ENCODE data around the gene PRDM5. TPM values are rescaled to one million over a fixed set of nuclear protein-coding genes. Genes with fewer than 3 reads are reported as not detected.

PRDM5 gene
- total and polyA plus RNA-seq, 12 donors, result 3.4 to 26.1 (median 12.3) TPM

GRCh38 chr4:120862432-120862831, 60.1 kb downstream of the PRDM5 start:
- H3K27ac ChIP-seq, result no peak overlapping the region
- no peaks in the 10 kb centered on the region for H3K4me1 ChIP-seq (replicated peaks in 1 of 2)
- no peak for DNase-seq
- intact Hi-C loops (cut with DNase I), result no loop called here
- no peaks in the 10 kb centered on the region for H3K36me3 ChIP-seq (replicated peaks in 1 of 2)
- 81 to 90% (median 88%) methylated on average over 2 of the region's 2 CpGs for WGBS, 4 donors
- H3K27me3 ChIP-seq, result no peaks in the 10 kb centered on the region
- H3K4me3 ChIP-seq, result no peak overlapping the region
- no peaks in the 10 kb centered on the region for H3K9me3 ChIP-seq (replicated peaks in 1 of 3)
- no peak for TF ChIP-seq CTCF (IDR thresholded peaks at IDR 0.05)
- TF ChIP-seq POLR2A (IDR thresholded peaks at IDR 0.05), result no peak

- Histone ChIP-seq H3K4me1 (replicated peaks in 1 of 2) (no peaks in the 10 kb centered on the region), H3K9me3 (replicated peaks in 1 of 3) (no peaks in the 10 kb centered on the region), H3K27ac (no peak overlapping the region), H3K4me3 (no peak overlapping the region), H3K27me3 (no peaks in the 10 kb centered on the region), H3K36me3 (replicated peaks in 1 of 2) (no peaks in the 10 kb centered on the region)
- intact Hi-C loops (cut with DNase I), result no loop called here
- TF ChIP-seq POLR2A (IDR thresholded peaks at IDR 0.05) (no peak), CTCF (IDR thresholded peaks at IDR 0.05) (no peak)
- DNase-seq, result no peak
Measured at GRCh38 chr4:120861852-120862251, 60.7 kb downstream of the PRDM5 start.

GRCh38 chr4:120858776-120859175, 63.8 kb downstream of the PRDM5 start:
- TF ChIP-seq POLR2A (IDR thresholded peaks at IDR 0.05) (no peak), CTCF (IDR thresholded peaks at IDR 0.05) (no peak)
- H3K27me3 ChIP-seq, result no peaks in the 10 kb centered on the region
- 35 to 61% (median 54%) methylated on average over 3 of the region's 3 CpGs for WGBS, 4 donors
- intact Hi-C loops (cut with DNase I), result no loop called here
- no peak overlapping the region for H3K4me3 ChIP-seq
- H3K4me1 ChIP-seq (replicated peaks in 1 of 2), result no peaks in the 10 kb centered on the region
- H3K9me3 ChIP-seq (replicated peaks in 1 of 3), result no peaks in the 10 kb centered on the region
- H3K27ac ChIP-seq, result no peak overlapping the region
- H3K36me3 ChIP-seq (replicated peaks in 1 of 2), result no peaks in the 10 kb centered on the region
- no peak for DNase-seq

GRCh38 chr4:120857312-120857711, 65.2 kb downstream of the PRDM5 start:
- Histone ChIP-seq H3K27me3 (no peaks in the 10 kb centered on the region), H3K27ac (no peak overlapping the region), H3K4me1 (replicated peaks in 1 of 2) (no peaks in the 10 kb centered on the region), H3K36me3 (replicated peaks in 1 of 2) (no peaks in the 10 kb centered on the region), H3K9me3 (replicated peaks in 1 of 3) (no peaks in the 10 kb centered on the region), H3K4me3 (no peak overlapping the region)
- DNase-seq, result no peak
- no peak for TF ChIP-seq POLR2A (IDR thresholded peaks at IDR 0.05)
- no peak for TF ChIP-seq CTCF (IDR thresholded peaks at IDR 0.05)
- 80 to 86% (median 82%) methylated on average over 3 of the region's 3 CpGs for WGBS, 4 donors
- intact Hi-C loops (cut with DNase I), result no loop called here
